GM18907 (cell line): ENCODE data around the gene PLA2G12B.
"Not testable (repeated sequence)": the region's sequence is repeated elsewhere in the genome, so short reads cannot be mapped to it uniquely, and the experiment has no call there.

ENCODE experiments used
- ATAC-seq: cut with Tn5 transposase; IDR thresholded peaks from one replicate; pipeline ENCODE4 v1.9.1; 2021; ENCODE audit warnings: mild to moderate bottlenecking, moderate library complexity; ENCODE audit not compliant: unreplicated experiment

The PLA2G12B gene

GRCh38 chr10:72954596-72955554 lies at the start of gene PLA2G12B:
PLA2G12B (minus strand) TSS chr10:72954806; CDS start chr10:72954685, 121 bp downstream.
- ATAC-seq = no peak

GRCh38 chr10:73003822-73004221 lies 49.2 kb upstream of the PLA2G12B start:
- no peak for ATAC-seq

GRCh38 chr10:73000973-73001372 lies 46.4 kb upstream of the PLA2G12B start:
- no peak for ATAC-seq

- no peak for ATAC-seq
Measured at GRCh38 chr10:72997099-72997498, 42.5 kb upstream of the PLA2G12B start.

- ATAC-seq = not testable (repeated sequence)
Measured at GRCh38 chr10:72995459-72995858, 40.9 kb upstream of the PLA2G12B start.

- not testable (repeated sequence) for ATAC-seq
Measured at GRCh38 chr10:72989771-72990170, 35.2 kb upstream of the PLA2G12B start.

GRCh38 chr10:72984618-72985017 lies 30.0 kb upstream of the PLA2G12B start:
- ATAC-seq = not testable (repeated sequence)

- ATAC-seq = no peak
Measured at GRCh38 chr10:72981882-72982529, 27.4 kb upstream of the PLA2G12B start.

- no peak for ATAC-seq
Measured at GRCh38 chr10:72981028-72981881, 26.6 kb upstream of the PLA2G12B start.

GRCh38 chr10:72980348-72980747 lies 25.7 kb upstream of the PLA2G12B start:
- no peak for ATAC-seq

GRCh38 chr10:72979709-72980108 lies 25.1 kb upstream of the PLA2G12B start:
- ATAC-seq = no peak

- no peak for ATAC-seq
Measured at GRCh38 chr10:72976886-72977285, 22.3 kb upstream of the PLA2G12B start.

- ATAC-seq = no peak
Measured at GRCh38 chr10:72956001-72956400, 1.4 kb upstream of the PLA2G12B start.

GRCh38 chr10:72954230-72954595 lies 393 bp downstream of the PLA2G12B start:
- no peak for ATAC-seq

GRCh38 chr10:72953687-72954086 lies 919 bp downstream of the PLA2G12B start:
- no peak for ATAC-seq

GRCh38 chr10:72952642-72953158 lies 1.9 kb downstream of the PLA2G12B start:
- no peak for ATAC-seq

GRCh38 chr10:72952189-72952588 lies 2.4 kb downstream of the PLA2G12B start:
- ATAC-seq = no peak

GRCh38 chr10:72951760-72952159 lies 2.8 kb downstream of the PLA2G12B start:
- no peak for ATAC-seq

- ATAC-seq = no peak
Measured at GRCh38 chr10:72948762-72949161, 5.8 kb downstream of the PLA2G12B start.

GRCh38 chr10:72946963-72947362 lies 7.6 kb downstream of the PLA2G12B start:
- no peak for ATAC-seq
